PC-9 (cell line): ENCODE measurements around the gene ATP1A1. TPM values are rescaled to one million over a fixed set of nuclear protein-coding genes. Genes with fewer than 3 reads are reported as not detected.

Source experiments
- BruUV-seq: library from RNA; stranded (reverse); fragments of 400-500 nt; replicated peaks from 2 replicates; lab custom pipeline; 2021; lab: Mats Ljungman, UMichigan
- CTCF ChIA-PET: fragments of 300-600 bp; sonication (Branson Sonifier 250); formaldehyde crosslinking; loops from one replicate; lab custom pipeline; 2022; ENCODE audit warnings: antibody characterized with exemption; lab: Charles Lee
- POLR2A ChIA-PET: fragments of 300-600 bp; sonication (Branson Sonifier 250); formaldehyde crosslinking; loops from one replicate; lab custom pipeline; 2022; ENCODE audit warnings: antibody characterized with exemption; ENCODE audit not compliant: unreplicated experiment; lab: Charles Lee
- DNase-seq, 2 experiments: peaks; one replicate each; pipeline versions ENCODE4 v3.0.0 to v3.0.0-alpha.2; 2015 to 2022; ENCODE audit warnings: mixed read lengths in 1 of 2
- H2AFZ ChIP-seq: fragments of 200-600 bp; sonication (generic); 2 replicates; pipeline ENCODE4 v1.8.1; 2017; ENCODE audit warnings: antibody characterized with exemption
- H3F3A ChIP-seq: fragments of 200-600 bp; sonication (generic); 2 replicates; pipeline ENCODE4 v1.8.1; 2017; ENCODE audit warnings: antibody characterized with exemption, mild to moderate bottlenecking, low read depth; ENCODE audit not compliant: insufficient read depth
- H3K27ac ChIP-seq: fragments of 200-600 bp; sonication (generic); 2 replicates; pipeline ENCODE4 v1.6.1; 2016; ENCODE audit warnings: mixed run types
- H3K27me3 ChIP-seq: fragments of 200-600 bp; sonication (generic); 2 replicates; pipeline ENCODE4 v1.6.1; 2016; ENCODE audit warnings: low read depth, mixed run types; ENCODE audit not compliant: insufficient read depth
- H3K36me3 ChIP-seq: fragments of 200-600 bp; sonication (generic); 2 replicates; pipeline ENCODE4 v1.6.1; 2016; ENCODE audit warnings: low read depth, mixed run types
- H3K4me1 ChIP-seq: fragments of 200-600 bp; sonication (generic); replicated peaks from 2 replicates; pipeline ENCODE4 v1.6.1; 2016; ENCODE audit warnings: mixed run types; ENCODE audit not compliant: insufficient read depth
- H3K4me2 ChIP-seq: fragments of 200-600 bp; sonication (generic); 2 replicates; pipeline ENCODE4 v1.6.1; 2017; ENCODE audit warnings: mixed run types
- H3K4me3 ChIP-seq: fragments of 200-600 bp; sonication (generic); 2 replicates; pipeline ENCODE4 v1.6.1; 2016; ENCODE audit warnings: mixed run types
- H3K79me2 ChIP-seq: fragments of 200-600 bp; sonication (generic); 2 replicates; pipeline ENCODE4 v1.6.1; 2017; ENCODE audit warnings: low read depth, mixed run types
- H3K9me2 ChIP-seq: fragments of 200-600 bp; sonication (generic); 2 replicates; pipeline ENCODE4 v1.8.1; 2017; ENCODE audit warnings: mild to moderate bottlenecking; ENCODE audit not compliant: insufficient read depth
- H3K9me3 ChIP-seq: fragments of 200-600 bp; sonication (generic); 2 replicates; pipeline ENCODE4 v1.8.1; 2016; ENCODE audit warnings: low read depth; ENCODE audit not compliant: insufficient read depth
- H4K20me1 ChIP-seq: fragments of 200-600 bp; sonication (generic); 2 replicates; pipeline ENCODE4 v1.8.1; 2017; ENCODE audit not compliant: insufficient read depth
- CTCF ChIP-seq: fragments of 200-600 bp; sonication (generic); conservative IDR thresholded peaks from 2 replicates; pipeline ENCODE4 v1.6.1; 2017; ENCODE audit warnings: mixed run types, antibody characterized with exemption, mild to moderate bottlenecking, moderate library complexity
- EZH2 ChIP-seq: fragments of 200-600 bp; sonication (generic); IDR thresholded peaks from 2 replicates; pipeline ENCODE4 v1.8.0; 2017; ENCODE audit warnings: antibody characterized with exemption, low read depth
- intact Hi-C: fragments of 100-400 bp; cut with micrococcal nuclease; formaldehyde crosslinking; loops from one replicate; pipeline ENCODE4 v1.10.0; 2022; ENCODE audit not compliant: unreplicated experiment
- total RNA-seq: library from RNA; stranded (reverse); gene quantifications from 2 replicates; pipeline ENCODE4 v1.2.3, GENCODE V29; 2021

The ATP1A1 gene
- total RNA-seq, 1 experiment from 2014 or later = 399 TPM

DNA sequence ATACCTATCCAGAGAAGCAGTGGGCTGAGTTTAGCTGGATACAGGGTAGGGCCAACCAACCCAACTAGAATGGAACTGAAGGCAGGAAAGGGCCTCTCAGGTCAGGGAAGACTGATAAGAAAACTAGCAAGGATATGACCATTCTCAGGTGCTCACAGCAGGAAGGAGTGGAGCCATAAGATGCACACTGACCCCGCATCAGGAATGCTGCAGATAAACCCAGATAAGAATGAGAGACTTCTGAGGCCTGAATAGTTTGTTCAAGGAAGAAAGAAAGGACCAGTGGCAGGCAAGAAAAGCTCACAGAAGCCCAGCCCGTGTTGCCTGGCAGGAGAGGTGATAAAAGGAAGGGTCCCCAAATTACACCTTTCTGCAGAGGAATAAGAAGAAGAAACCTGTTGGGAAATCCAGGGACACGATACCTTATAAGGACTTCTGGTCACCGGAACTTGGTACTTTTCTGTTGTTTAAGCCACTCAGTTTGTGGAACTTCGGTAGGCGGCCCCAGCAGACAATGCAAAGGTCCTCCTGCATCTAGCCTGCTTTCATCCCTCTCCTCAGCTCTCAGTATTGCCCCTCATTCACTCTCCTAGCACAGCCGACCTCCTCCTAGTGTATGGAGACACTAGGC lies 58.9 kb downstream of the ATP1A1 start:
- Histone ChIP-seq H3K27ac (no peak overlapping the region), H3K9me3 (0 out of 2 replicates have a peak, but pooled peaks cover 4% of the 10 kb centered on the region), H3K27me3 (no peaks in the 10 kb centered on the region), H3K4me3 (no peak overlapping the region), H2AFZ (no peak overlapping the region), H4K20me1 (no peaks in the 10 kb centered on the region), H3K36me3 (no peaks in the 10 kb centered on the region), H3K4me2 (no peak overlapping the region), H3K9me2 (no peaks in the 10 kb centered on the region), H3K4me1 (peaks cover 15% of the 10 kb centered on the region), H3K79me2 (no peaks in the 10 kb centered on the region), H3F3A (peaks cover 23% of the 10 kb centered on the region; the same call in 1 of the 2 replicates)
- POLR2A ChIA-PET = no interaction called here
- intact Hi-C loops = no loop called here
- TF ChIP-seq CTCF (no peak), EZH2 (no peak)
- DNase-seq = no peak
- no TSS peak for BruUV-seq
- CTCF ChIA-PET = no interaction called here

DNA sequence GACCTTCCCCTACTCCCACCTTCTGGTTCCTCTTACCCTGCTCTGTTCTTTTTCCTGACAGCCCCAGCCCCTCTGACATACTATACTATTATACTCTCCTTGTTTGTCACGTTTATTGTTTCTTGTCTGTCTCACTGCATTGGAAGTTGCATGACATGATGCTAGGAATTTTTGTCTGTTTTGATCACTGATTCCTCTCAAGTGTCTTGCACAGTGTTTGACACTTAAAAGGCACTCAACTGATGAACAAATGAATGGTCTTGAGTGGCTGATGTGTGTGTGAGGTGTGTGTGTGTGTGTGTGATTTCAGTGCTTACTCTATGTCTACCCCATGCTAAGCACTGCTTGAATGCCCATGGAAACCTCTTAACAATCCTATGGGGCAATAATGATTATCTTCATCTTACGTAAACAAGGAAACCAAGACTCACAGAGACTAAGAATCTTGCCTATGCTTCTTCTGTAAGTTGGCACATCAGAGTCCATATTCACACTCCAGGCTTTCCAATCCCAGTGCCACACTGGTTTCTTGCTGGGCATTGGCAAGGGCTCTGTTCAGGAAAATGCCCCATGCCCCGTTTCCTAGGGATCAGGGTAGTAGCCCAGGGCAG lies 59.7 kb downstream of the ATP1A1 start:
- intact Hi-C loops = no loop called here
- 0 out of 2 replicates have a peak, but pooled peaks cover 4% of the 10 kb centered on the region for H3K9me3 ChIP-seq
- H3K9me2 ChIP-seq = no peaks in the 10 kb centered on the region
- no TSS peak for BruUV-seq
- CTCF ChIA-PET = no interaction called here
- TF ChIP-seq EZH2 (no peak), CTCF (no peak)
- H3K79me2 ChIP-seq = no peaks in the 10 kb centered on the region
- H3K27ac ChIP-seq = peak overlapping the region; percentile 41
- POLR2A ChIA-PET = no interaction called here
- H3F3A ChIP-seq = peaks cover 30% of the 10 kb centered on the region; the same call in 1 of the 2 replicates
- DNase-seq = peak in 1 of 2 experiments; percentile 77
- peak overlapping the region; percentile 24; the same call in 1 of the 2 replicates for H3K4me2 ChIP-seq
- no peaks in the 10 kb centered on the region for H3K36me3 ChIP-seq
- H4K20me1 ChIP-seq = no peaks in the 10 kb centered on the region
- no peaks in the 10 kb centered on the region for H3K27me3 ChIP-seq
- peaks cover 15% of the 10 kb centered on the region for H3K4me1 ChIP-seq
- H2AFZ ChIP-seq = peak overlapping the region; percentile 53
- no peak overlapping the region for H3K4me3 ChIP-seq

DNA sequence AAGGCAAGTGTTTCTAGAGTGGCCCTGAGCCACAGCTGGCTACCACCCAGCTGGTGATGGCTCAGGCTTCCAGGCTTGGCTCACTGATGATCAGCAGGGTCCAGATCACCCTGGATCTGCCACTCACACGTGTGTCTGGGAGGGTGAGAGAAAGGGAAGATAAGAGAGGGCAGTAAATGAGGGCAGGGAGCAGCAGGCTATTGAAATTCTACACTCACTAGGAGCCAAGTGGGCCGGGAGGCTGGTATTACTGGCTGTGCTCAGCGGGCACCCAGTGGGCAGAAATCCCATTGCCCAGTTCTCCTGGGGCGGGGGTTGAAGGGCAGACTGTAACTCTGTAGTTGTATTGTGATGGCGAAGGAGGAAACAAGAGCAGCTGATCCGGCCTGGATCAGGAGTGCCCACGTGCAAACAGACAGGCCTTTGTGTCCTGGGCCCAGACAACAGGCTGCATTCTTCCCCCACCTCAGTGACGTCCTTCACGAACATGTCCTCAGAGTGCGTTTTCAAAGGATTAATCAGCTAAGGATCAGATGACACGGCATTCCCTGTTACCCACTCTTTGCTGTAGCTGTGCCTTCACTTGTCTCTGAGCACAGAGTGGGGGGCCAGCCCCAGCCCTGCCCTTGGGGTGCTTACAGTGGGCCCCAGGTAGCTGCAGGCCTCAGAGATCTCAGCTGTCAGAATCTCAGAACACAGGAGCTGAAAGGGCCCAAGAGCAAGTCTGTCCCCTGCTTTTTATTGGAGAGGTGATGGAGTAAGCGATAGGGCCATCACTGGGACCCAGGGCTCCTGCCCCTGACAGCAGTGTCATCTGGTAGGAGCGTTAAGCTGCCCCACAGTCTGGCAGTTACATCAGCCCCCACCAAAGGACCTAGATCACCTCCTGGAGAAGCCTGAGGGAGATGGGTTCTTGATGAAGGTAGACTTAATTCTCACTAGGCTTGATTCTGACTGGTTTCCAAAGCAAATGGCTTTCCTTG lies 60.5 kb downstream of the ATP1A1 start:
- no peaks in the 10 kb centered on the region for H3K36me3 ChIP-seq
- H3K27me3 ChIP-seq = no peaks in the 10 kb centered on the region
- no peak for TF ChIP-seq EZH2
- no peak for TF ChIP-seq CTCF
- peak overlapping the region; percentile 24 for H3K4me2 ChIP-seq
- POLR2A ChIA-PET = no interaction called here
- no peaks in the 10 kb centered on the region for H3K9me2 ChIP-seq
- no peaks in the 10 kb centered on the region for H4K20me1 ChIP-seq
- no peaks in the 10 kb centered on the region for H3K79me2 ChIP-seq
- peak; percentile 43 to 82 for DNase-seq
- CTCF ChIA-PET = no interaction called here
- H3K27ac ChIP-seq = peak overlapping the region; percentile 41
- peaks cover 15% of the 10 kb centered on the region for H3K4me1 ChIP-seq
- H3F3A ChIP-seq = peaks cover 30% of the 10 kb centered on the region; the same call in 1 of the 2 replicates
- H2AFZ ChIP-seq = peak overlapping the region; percentile 53
- H3K4me3 ChIP-seq = no peak overlapping the region
- intact Hi-C loops = no loop called here
- H3K9me3 ChIP-seq = 0 out of 2 replicates have a peak, but pooled peaks cover 4% of the 10 kb centered on the region
- no TSS peak for BruUV-seq
